Loucy (cell line): ENCODE measurements around the gene CTSK.

Experiments used
- H2AFZ ChIP-seq: fragments of 200-600 bp; sonication (generic); 2 replicates; pipeline ENCODE4 v1.6.0; 2016; ENCODE audit warnings: antibody characterized with exemption, mild to moderate bottlenecking, low read length, moderate library complexity
- H3F3A ChIP-seq: fragments of 200-600 bp; 2 replicates; pipeline ENCODE4 v1.6.0; 2016; ENCODE audit warnings: antibody characterized with exemption, low read depth, mild to moderate bottlenecking
- H3K27me3 ChIP-seq: fragments of 200-600 bp; sonication (generic); 2 replicates; pipeline ENCODE4 v1.6.1; 2014; ENCODE audit warnings: low read length, mild to moderate bottlenecking; ENCODE audit not compliant: insufficient read depth, poor library complexity, severe bottlenecking
- H3K36me3 ChIP-seq: fragments of 200-600 bp; sonication (generic); 2 replicates; pipeline ENCODE4 v1.6.1; 2016; ENCODE audit warnings: low read length; ENCODE audit not compliant: insufficient read depth
- H3K4me1 ChIP-seq: fragments of 200-600 bp; sonication (generic); 2 replicates; pipeline ENCODE4 v1.5.1; 2014; ENCODE audit warnings: low read length, mild to moderate bottlenecking; ENCODE audit not compliant: insufficient read depth, poor library complexity, severe bottlenecking
- H3K4me2 ChIP-seq: fragments of 200-600 bp; sonication (generic); 2 replicates; pipeline ENCODE4 v1.6.0; 2014; ENCODE audit warnings: antibody characterized with exemption, low read length, low read depth, mild to moderate bottlenecking; ENCODE audit not compliant: poor library complexity, severe bottlenecking
- H3K4me3 ChIP-seq: fragments of 200-600 bp; sonication (generic); 2 replicates; pipeline ENCODE4 v1.5.1; 2014; ENCODE audit warnings: low read length, mild to moderate bottlenecking, mixed read lengths; ENCODE audit not compliant: poor library complexity, severe bottlenecking
- H3K79me2 ChIP-seq: fragments of 200-600 bp; sonication (generic); 2 replicates; pipeline ENCODE4 v1.6.1; 2014; ENCODE audit warnings: low read length; ENCODE audit not compliant: insufficient read depth
- H3K9ac ChIP-seq: fragments of 200-600 bp; sonication (generic); 2 replicates; pipeline ENCODE4 v1.6.0; 2014; ENCODE audit warnings: mild to moderate bottlenecking, low read depth, low read length, moderate library complexity; ENCODE audit not compliant: poor library complexity, severe bottlenecking
- H3K9me2 ChIP-seq: fragments of 200-600 bp; sonication (generic); replicated peaks from 2 replicates; pipeline ENCODE4 v1.6.1; 2016; ENCODE audit warnings: low read depth, low read length, mixed read lengths
- H3K9me3 ChIP-seq: fragments of 200-600 bp; sonication (generic); 2 replicates; pipeline ENCODE4 v1.6.1; 2014; ENCODE audit warnings: mild to moderate bottlenecking, antibody characterized with exemption, low read length, low read depth; ENCODE audit not compliant: insufficient read depth
- H4K20me1 ChIP-seq: fragments of 200-600 bp; sonication (generic); 2 replicates; pipeline ENCODE4 v1.6.0; 2014; ENCODE audit warnings: antibody characterized with exemption, low read length, mild to moderate bottlenecking; ENCODE audit not compliant: insufficient read depth, poor library complexity, severe bottlenecking
- CTCF ChIP-seq: fragments of 200-600 bp; sonication (generic); conservative IDR thresholded peaks from 2 replicates; pipeline ENCODE4 v1.5.1; 2014; ENCODE audit warnings: mild to moderate bottlenecking, antibody characterized with exemption, low read length
- EZH2phosphoT487 ChIP-seq: fragments of 200-600 bp; IDR thresholded peaks from 2 replicates; pipeline ENCODE4 v1.6.1; 2018; ENCODE audit warnings: antibody characterized with exemption, mild to moderate bottlenecking, moderate library complexity, borderline replicate concordance

The CTSK gene

GRCh38 chr1:150793221-150793620, 14.8 kb downstream of the CTSK start:
- TF ChIP-seq EZH2phosphoT487 (no peak), CTCF (no peak)
- H3K79me2 ChIP-seq = no peaks in the 10 kb centered on the region
- no peaks in the 10 kb centered on the region for H3K36me3 ChIP-seq
- no peak overlapping the region for H3K4me2 ChIP-seq
- no peak overlapping the region for H2AFZ ChIP-seq
- H3K9me3 ChIP-seq = no peaks in the 10 kb centered on the region
- no peaks in the 10 kb centered on the region for H3K9me2 ChIP-seq
- H3K9ac ChIP-seq = no peak overlapping the region
- no peaks in the 10 kb centered on the region for H3K27me3 ChIP-seq
- no peak overlapping the region for H3K4me3 ChIP-seq
- no peaks in the 10 kb centered on the region for H3K4me1 ChIP-seq
- H4K20me1 ChIP-seq = no peaks in the 10 kb centered on the region
- no peaks in the 10 kb centered on the region for H3F3A ChIP-seq

GRCh38 chr1:150791585-150791984, 16.5 kb downstream of the CTSK start:
- TF ChIP-seq EZH2phosphoT487 (no peak), CTCF (no peak)
- Histone ChIP-seq H3K79me2 (no peaks in the 10 kb centered on the region), H3K9me3 (no peaks in the 10 kb centered on the region), H4K20me1 (no peaks in the 10 kb centered on the region), H3F3A (no peaks in the 10 kb centered on the region), H3K4me1 (no peaks in the 10 kb centered on the region), H2AFZ (no peak overlapping the region), H3K36me3 (no peaks in the 10 kb centered on the region), H3K9me2 (no peaks in the 10 kb centered on the region), H3K4me2 (no peak overlapping the region), H3K9ac (no peak overlapping the region), H3K4me3 (no peak overlapping the region), H3K27me3 (no peaks in the 10 kb centered on the region)

GRCh38 chr1:150789396-150789795, 18.7 kb downstream of the CTSK start:
- Histone ChIP-seq H3K9me3 (no peaks in the 10 kb centered on the region), H3K9ac (no peak overlapping the region), H3K4me1 (no peaks in the 10 kb centered on the region), H4K20me1 (no peaks in the 10 kb centered on the region), H3K27me3 (no peaks in the 10 kb centered on the region), H2AFZ (no peak overlapping the region), H3K4me3 (no peak overlapping the region), H3K4me2 (no peak overlapping the region), H3K36me3 (no peaks in the 10 kb centered on the region), H3F3A (no peaks in the 10 kb centered on the region), H3K9me2 (no peaks in the 10 kb centered on the region), H3K79me2 (no peaks in the 10 kb centered on the region)
- no peak for TF ChIP-seq CTCF
- no peak for TF ChIP-seq EZH2phosphoT487
